NCI-H82 treated with DMSO at 0.1 percent for 48 hours (cell line): Measurements from ENCODE around the gene YIPF5.

ENCODE experiments used
- DNase-seq: peaks from one replicate; lab custom pipeline; 2025; ENCODE audit not compliant: unreplicated experiment; lab: John Stamatoyannopoulos, UW

Gene YIPF5

GRCh38 chr5:144128844-144129243, 41.6 kb downstream of the YIPF5 start:
- DNase-seq = no peak

- no peak for DNase-seq
These were observed 43.8 kb downstream of the YIPF5 start for GRCh38 chr5:144126707-144127106.

- no peak for DNase-seq
These were observed 45.2 kb downstream of the YIPF5 start for GRCh38 chr5:144125163-144125726.

- DNase-seq = peak; percentile 87
These were observed 47.8 kb downstream of the YIPF5 start for GRCh38 chr5:144122641-144123040.

GRCh38 chr5:144122081-144122480, 48.4 kb downstream of the YIPF5 start:
- peak; percentile 77 for DNase-seq

- no peak for DNase-seq
These were observed 48.9 kb downstream of the YIPF5 start for GRCh38 chr5:144121577-144121976.

GRCh38 chr5:144120661-144121180, 49.7 kb downstream of the YIPF5 start:
- DNase-seq = no peak

- no peak for DNase-seq
These were observed 53.0 kb downstream of the YIPF5 start for GRCh38 chr5:144117412-144117811.

GRCh38 chr5:144114571-144114970, 55.9 kb downstream of the YIPF5 start:
- DNase-seq = no peak
